ENCODE measurements around the gene DMAC2L. TPM values are rescaled to one million over a fixed set of nuclear protein-coding genes. Genes with fewer than 3 reads are reported as not detected.
"Not testable (repeated sequence)": the region's sequence is repeated elsewhere in the genome, so short reads cannot be mapped to it uniquely, and the experiment has no call there.

The DMAC2L gene
- total and polyA plus RNA-seq, 2 donors (not counting 1 experiment from before 2014, with no cell fraction given), result 19.0 to 40.0 TPM

DNA sequence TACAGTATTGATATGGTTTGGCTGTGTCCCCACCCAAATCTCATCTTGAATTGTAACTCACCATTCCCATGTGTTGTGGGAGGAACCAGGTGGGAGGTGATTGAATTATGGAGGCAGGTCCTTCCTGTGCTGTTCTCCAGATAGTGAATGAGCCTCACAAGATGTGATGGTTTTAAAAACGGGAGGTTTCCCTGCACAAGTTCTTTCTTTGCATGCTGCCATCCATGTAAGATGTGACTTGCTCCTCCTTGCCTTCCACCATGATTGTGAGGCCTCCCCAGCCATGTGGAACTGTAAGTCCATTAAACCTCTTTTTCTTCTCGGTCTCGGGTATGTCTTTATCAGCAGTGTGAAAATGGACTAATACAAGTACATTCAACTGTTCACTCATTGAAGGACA, 2.0 kb downstream of the DMAC2L start:
- POLR2A ChIA-PET, result not testable (repeated sequence)

DNA sequence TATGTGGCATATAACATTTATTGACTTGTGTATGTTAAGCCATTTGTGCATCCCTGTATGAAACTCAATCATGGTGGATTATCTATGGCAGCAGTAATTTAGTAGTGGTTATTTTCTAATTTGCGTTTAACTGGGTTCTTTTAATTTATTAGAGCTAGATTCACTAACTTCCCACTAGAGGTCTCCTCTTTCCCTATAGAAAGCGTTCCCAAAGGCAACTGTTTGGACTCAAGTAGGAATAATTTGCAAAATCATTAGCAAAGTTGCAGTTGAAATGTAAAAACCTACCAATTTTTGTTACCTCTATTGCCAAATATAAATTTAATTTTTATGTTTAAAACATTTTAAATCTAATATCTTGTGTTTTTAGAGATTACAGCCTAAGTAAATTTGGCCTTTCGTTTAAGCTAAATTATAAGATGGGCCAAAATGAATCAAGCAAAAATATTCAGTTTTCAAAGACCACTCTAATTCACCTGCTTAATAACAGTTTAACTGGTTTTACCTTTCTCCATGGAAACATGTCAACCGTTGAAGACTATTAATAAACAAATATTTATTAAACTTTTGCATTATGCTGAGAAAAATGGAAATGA, 6.0 kb downstream of the DMAC2L start:
- peak; percentile 14 for DNase-seq
- no peak overlapping the region for H3K27ac Mint-ChIP-seq
- POLR2A ChIA-PET, result no interaction called here

More for the DNA sequence above, 2.0 kb downstream of the DMAC2L start:
- H3K27ac ChIP-seq (ENCODE audit: low read length in 2 of 2); ATAC-seq (ENCODE audit: low read depth); H3K27me3 Mint-ChIP-seq; H3K9me3 ChIP-seq (ENCODE audit: control extremely low read depth in 1 of 3, control insufficient read depth in 2 of 3, insufficient read depth in 1 of 3, low read length in 2 of 3); H3K9me3 Mint-ChIP-seq (ENCODE audit: insufficient read depth); CTCF ChIA-PET; H3K9ac ChIP-seq (ENCODE audit: low read length); H3K4me2 ChIP-seq (replicated peaks; ENCODE audit: low read depth, low read length, poor library complexity, severe bottlenecking); H2AFZ ChIP-seq (ENCODE audit: insufficient read depth, low read depth, low read length, poor library complexity, severe bottlenecking); H3K27me3 ChIP-seq (replicated peaks in 1 of 4; ENCODE audit: control extremely low read depth in 1 of 4, control insufficient read depth in 3 of 4, insufficient read depth in 4 of 4, low read length in 3 of 4); H3K36me3 ChIP-seq (replicated peaks in 1 of 2; ENCODE audit: control extremely low read depth in 1 of 2, control insufficient read depth in 1 of 2, extremely low read depth in 1 of 2, insufficient read depth in 2 of 2, low read length in 1 of 2); DNase-seq; H3K27ac Mint-ChIP-seq; H3K4me3 ChIP-seq (ENCODE audit: control extremely low read depth in 1 of 5, extremely low read depth in 1 of 5, insufficient read depth in 1 of 5, low read depth in 2 of 5, low read length in 4 of 5): not testable (repeated sequence)
- Mint-ChIP-seq H3K4me1 (peaks cover 44% of the 10 kb centered on the region), H3K4me3 (peak overlapping the region; percentile 48)
- 89% methylated on average over 1 of the region's 3 CpGs for WGBS (ENCODE audit: insufficient coverage)
- Histone ChIP-seq H3K79me2 (ENCODE audit: control insufficient read depth, insufficient read depth, low read length) (peaks cover 65% of the 10 kb centered on the region), H4K20me1 (ENCODE audit: control insufficient read depth, insufficient read depth, low read length, poor library complexity, severe bottlenecking) (peaks cover 12% of the 10 kb centered on the region), H3K4me1 (ENCODE audit: control insufficient read depth in 2 of 2, insufficient read depth in 2 of 2, low read length in 2 of 2) (peaks cover 13 to 16% of the 10 kb centered on the region in 2 donors)
- intact Hi-C loops (cut with micrococcal nuclease), result loop anchor here (5.0 to 10.0 kb wide), 5 partner anchors 353 to 1673 kb away; partner anchors contain the start of genes KLHDC2, RTRAF and SAV1

More for the DNA sequence above, 6.0 kb downstream of the DMAC2L start:
- no peaks in the 10 kb centered on the region for H3K9me3 Mint-ChIP-seq (ENCODE audit: insufficient read depth)
- Histone ChIP-seq H3K27me3 (replicated peaks in 1 of 4; ENCODE audit: control extremely low read depth in 1 of 4, control insufficient read depth in 3 of 4, insufficient read depth in 4 of 4, low read length in 3 of 4) (no peaks in the 10 kb centered on the region), H2AFZ (ENCODE audit: insufficient read depth, low read depth, low read length, poor library complexity, severe bottlenecking) (no peak overlapping the region), H3K4me2 (replicated peaks; ENCODE audit: low read depth, low read length, poor library complexity, severe bottlenecking) (no peak overlapping the region), H3K27ac (ENCODE audit: low read length in 2 of 2) (no peak overlapping the region), H4K20me1 (ENCODE audit: control insufficient read depth, insufficient read depth, low read length, poor library complexity, severe bottlenecking) (peaks cover 15% of the 10 kb centered on the region), H3K4me3 (ENCODE audit: control extremely low read depth in 1 of 5, extremely low read depth in 1 of 5, insufficient read depth in 1 of 5, low read depth in 2 of 5, low read length in 4 of 5) (no peak overlapping the region), H3K4me1 (ENCODE audit: control insufficient read depth in 2 of 2, insufficient read depth in 2 of 2, low read length in 2 of 2) (peaks cover 14% of the 10 kb centered on the region in 2 donors), H3K9ac (ENCODE audit: low read length) (no peak overlapping the region), H3K79me2 (ENCODE audit: control insufficient read depth, insufficient read depth, low read length) (peaks cover 71% of the 10 kb centered on the region), H3K36me3 (replicated peaks in 1 of 2; ENCODE audit: control extremely low read depth in 1 of 2, control insufficient read depth in 1 of 2, extremely low read depth in 1 of 2, insufficient read depth in 2 of 2, low read length in 1 of 2) (peaks cover 0 to 3% of the 10 kb centered on the region in 2 experiments), H3K9me3 (ENCODE audit: control extremely low read depth in 1 of 3, control insufficient read depth in 2 of 3, insufficient read depth in 1 of 3, low read length in 2 of 3) (no peaks in the 10 kb centered on the region)
- no peak for TF ChIP-seq EZH2 (IDR thresholded peaks at IDR 0.05; ENCODE audit: borderline replicate concordance, insufficient read depth, low read depth, low read length, poor library complexity, severe bottlenecking)
- TF ChIP-seq, protein P1, sequence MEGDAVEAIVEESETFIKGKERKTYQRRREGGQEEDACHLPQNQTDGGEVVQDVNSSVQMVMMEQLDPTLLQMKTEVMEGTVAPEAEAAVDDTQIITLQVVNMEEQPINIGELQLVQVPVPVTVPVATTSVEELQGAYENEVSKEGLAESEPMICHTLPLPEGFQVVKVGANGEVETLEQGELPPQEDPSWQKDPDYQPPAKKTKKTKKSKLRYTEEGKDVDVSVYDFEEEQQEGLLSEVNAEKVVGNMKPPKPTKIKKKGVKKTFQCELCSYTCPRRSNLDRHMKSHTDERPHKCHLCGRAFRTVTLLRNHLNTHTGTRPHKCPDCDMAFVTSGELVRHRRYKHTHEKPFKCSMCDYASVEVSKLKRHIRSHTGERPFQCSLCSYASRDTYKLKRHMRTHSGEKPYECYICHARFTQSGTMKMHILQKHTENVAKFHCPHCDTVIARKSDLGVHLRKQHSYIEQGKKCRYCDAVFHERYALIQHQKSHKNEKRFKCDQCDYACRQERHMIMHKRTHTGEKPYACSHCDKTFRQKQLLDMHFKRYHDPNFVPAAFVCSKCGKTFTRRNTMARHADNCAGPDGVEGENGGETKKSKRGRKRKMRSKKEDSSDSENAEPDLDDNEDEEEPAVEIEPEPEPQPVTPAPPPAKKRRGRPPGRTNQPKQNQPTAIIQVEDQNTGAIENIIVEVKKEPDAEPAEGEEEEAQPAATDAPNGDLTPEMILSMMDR (IDR thresholded peaks at IDR 0.05), result peak; percentile 86
- H3K27me3 Mint-ChIP-seq, result no peaks in the 10 kb centered on the region
- intact Hi-C loops (cut with micrococcal nuclease), result loop anchor here (10.0 kb wide), 1 partner anchor 507 kb away; no protein-coding TSS in a partner anchor
- no CpG with 5 or more reads among the region's 4 CpGs for WGBS (ENCODE audit: insufficient coverage)
- H3K4me3 Mint-ChIP-seq, result no peak overlapping the region
- CTCF ChIA-PET, result interaction anchor here (0.7 to 2.7 kb wide), 17 partner anchors 9 to 504 kb away, joined by 3 to 12 read pairs (median 4); partner anchors contain the start of gene MAP4K5
- ATAC-seq (ENCODE audit: low read depth), result no peak
- H3K4me1 Mint-ChIP-seq, result peaks cover 31% of the 10 kb centered on the region
